Suppressor macrophage (primary cell): ENCODE results near the gene SERF2.
A peak's percentile ranks its signal among the peaks of the same experiment; 100 is the strongest.
"Not testable (repeated sequence)": the region's sequence is repeated elsewhere in the genome, so short reads cannot be mapped to it uniquely, and the experiment has no call there.

ENCODE experiments used
- DNase-seq, 4 experiments: peaks; one replicate each; pipeline ENCODE4 v3.0.0-alpha.2; 2020 to 2022

The SERF2 gene

GRCh38 chr15:43793647-43794046 lies 1.5 kb downstream of the SERF2 start:
- peak in 1 of 4 experiments; percentile 17 for DNase-seq

- no peak for DNase-seq
Measured at GRCh38 chr15:43794269-43795037, 2.3 kb downstream of the SERF2 start.

- DNase-seq: no peak
Measured at GRCh38 chr15:43795197-43795596, 3.1 kb downstream of the SERF2 start.

GRCh38 chr15:43795997-43796396 lies 3.9 kb downstream of the SERF2 start:
- no peak for DNase-seq

- DNase-seq: no peak
Measured at GRCh38 chr15:43796566-43796965, 4.4 kb downstream of the SERF2 start.

GRCh38 chr15:43799209-43799944 lies 7.3 kb downstream of the SERF2 start:
- DNase-seq: no peak

- DNase-seq: no peak
Measured at GRCh38 chr15:43799945-43800285, 7.8 kb downstream of the SERF2 start, which contains the start of gene SERINC4. TSS of gene SERINC4 (minus strand) at chr15:43800220. CDS start at chr15:43799986, 234 bp downstream.

- peak; percentile 91 to 95 (median 93) for DNase-seq
Measured at GRCh38 chr15:43800286-43801141, 8.4 kb downstream of the SERF2 start, which contains the start of gene HYPK. TSS of gene HYPK (plus strand) at chr15:43800599. CDS start at chr15:43800623, 24 bp downstream.

GRCh38 chr15:43802676-43803075 lies 10.6 kb downstream of the SERF2 start:
- not testable (repeated sequence) for DNase-seq

GRCh38 chr15:43808435-43808950 lies 16.4 kb downstream of the SERF2 start:
- no peak for DNase-seq

GRCh38 chr15:43808960-43809678 lies 17.0 kb downstream of the SERF2 start:
- peak; percentile 55 to 87 (median 75) for DNase-seq

GRCh38 chr15:43815064-43815463 lies 22.9 kb downstream of the SERF2 start:
- DNase-seq: not testable (repeated sequence)

- DNase-seq: no peak
Measured at GRCh38 chr15:43821505-43821904, 29.4 kb downstream of the SERF2 start.

GRCh38 chr15:43824302-43825246 lies 32.5 kb downstream of the SERF2 start, which contains the start of gene MFAP1:
TSS of gene MFAP1 (minus strand) at chr15:43824690. CDS start at chr15:43824569, 121 bp downstream.
- peak; percentile 96 to 98 (median 98) for DNase-seq

GRCh38 chr15:43825305-43825704 lies 33.2 kb downstream of the SERF2 start:
- DNase-seq: not testable (repeated sequence)

GRCh38 chr15:43826029-43826507 lies 33.9 kb downstream of the SERF2 start:
- no peak for DNase-seq

- peak; percentile 88 to 94 (median 91) for DNase-seq
Measured at GRCh38 chr15:43826508-43827341, 34.6 kb downstream of the SERF2 start, which contains the start of gene WDR76. TSS of gene WDR76 (plus strand) at chr15:43827002. CDS start at chr15:43827033, 31 bp downstream.

- no peak for DNase-seq
Measured at GRCh38 chr15:43828061-43828657, 36.0 kb downstream of the SERF2 start.
